KG1 (cell line): ENCODE data around the gene HHIP.

ENCODE experiments used
- DNase-seq: peaks from one replicate; lab custom pipeline; 2025; lab: John Stamatoyannopoulos, UW

The HHIP gene

DNA sequence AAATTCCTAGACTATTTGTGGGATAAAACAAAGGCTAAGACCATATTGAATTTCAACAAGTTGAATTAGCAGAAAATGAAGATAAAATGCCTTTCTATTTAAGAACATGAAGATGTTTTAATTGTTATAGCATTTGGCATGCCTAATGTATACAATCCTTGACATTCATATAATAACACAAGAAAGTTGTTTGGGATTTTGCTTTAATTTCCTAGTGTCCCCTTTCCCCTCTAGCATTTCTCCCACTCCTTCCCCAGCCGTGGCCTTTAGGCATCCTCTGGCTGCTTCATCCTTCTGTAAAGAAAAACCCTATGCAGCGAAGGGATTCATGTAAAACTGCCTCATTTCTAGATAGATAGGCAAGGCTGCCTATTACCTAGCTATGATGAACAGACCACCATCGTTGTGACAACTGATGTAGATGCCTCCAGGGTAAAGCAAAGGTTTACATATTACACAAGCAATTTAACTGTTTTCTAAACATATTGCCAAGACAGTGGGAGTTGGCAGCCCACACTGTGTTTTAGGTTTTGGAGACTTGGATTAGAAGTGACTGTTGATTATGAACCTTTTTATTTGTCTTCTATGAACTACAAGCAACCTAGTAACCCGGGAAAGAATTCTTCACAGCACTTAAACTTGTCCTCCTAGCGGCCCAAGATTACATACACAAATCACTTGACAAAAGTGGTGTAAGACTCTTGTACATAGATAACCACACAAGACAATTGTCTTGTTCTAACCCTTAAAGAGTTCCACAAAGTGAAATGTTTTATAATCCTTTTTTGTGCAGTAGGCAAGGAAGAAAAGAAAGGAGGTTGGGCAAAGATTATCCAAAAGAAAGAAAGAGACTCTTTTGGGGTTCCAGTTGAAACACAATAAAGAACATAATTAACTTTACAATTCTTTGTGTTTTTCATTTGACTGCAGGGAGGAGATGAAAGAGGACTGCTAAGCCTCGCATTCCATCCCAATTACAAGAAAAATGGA lies 59.9 kb downstream of the HHIP start:
- no peak for DNase-seq

DNA sequence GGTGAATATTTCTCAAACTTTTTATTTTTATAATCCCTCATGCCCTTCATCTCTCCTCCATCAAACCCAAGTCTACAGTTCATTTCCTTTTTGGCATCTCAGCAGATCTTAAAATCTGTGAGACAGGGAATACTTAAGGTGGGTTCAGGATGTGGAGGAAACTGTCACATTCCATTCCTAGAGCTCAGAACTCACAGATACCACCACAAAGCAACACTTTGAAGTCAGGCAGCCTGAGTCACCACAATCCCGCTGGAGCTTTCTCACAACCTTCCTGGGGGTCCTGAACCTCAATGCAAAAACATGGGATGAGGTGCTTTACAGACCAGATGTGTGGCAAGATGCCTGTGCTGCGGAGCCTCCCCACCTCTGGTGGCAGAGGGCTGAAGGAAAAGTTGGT lies 63.2 kb downstream of the HHIP start:
- no peak for DNase-seq

DNA sequence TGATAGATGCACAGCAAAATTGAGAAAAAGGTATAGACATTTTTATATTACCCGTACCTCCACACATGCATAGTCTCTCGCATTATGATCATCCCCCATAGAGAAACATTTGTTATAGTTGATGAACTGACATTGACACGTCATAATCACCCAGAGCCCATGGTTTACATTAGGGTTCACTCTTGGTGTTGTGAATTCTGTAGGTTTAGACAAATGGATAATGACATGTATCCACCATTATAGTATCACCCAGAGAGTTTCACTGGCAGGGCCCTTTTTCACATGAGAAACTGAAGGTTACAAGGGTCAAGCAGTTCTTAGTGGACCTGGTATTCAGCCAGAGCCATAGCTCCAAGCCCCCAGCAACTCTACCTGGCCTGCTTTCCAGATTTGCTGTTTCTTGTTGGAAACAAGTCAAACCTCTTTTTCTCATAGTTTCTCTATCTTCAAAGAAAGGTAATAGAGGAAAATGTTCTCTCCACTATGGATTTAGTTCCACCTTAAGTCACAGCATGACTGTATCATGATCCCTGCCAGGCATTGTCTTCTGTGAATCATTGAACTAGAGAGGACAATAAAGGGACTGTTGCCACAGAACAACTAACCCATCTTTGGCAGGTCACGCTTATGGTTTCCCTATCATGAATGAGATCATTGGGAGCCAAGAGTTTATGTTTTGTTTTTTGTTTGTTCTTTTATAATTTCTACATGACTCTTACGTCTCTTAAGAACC lies 64.0 kb downstream of the HHIP start:
- DNase-seq, result no peak

DNA sequence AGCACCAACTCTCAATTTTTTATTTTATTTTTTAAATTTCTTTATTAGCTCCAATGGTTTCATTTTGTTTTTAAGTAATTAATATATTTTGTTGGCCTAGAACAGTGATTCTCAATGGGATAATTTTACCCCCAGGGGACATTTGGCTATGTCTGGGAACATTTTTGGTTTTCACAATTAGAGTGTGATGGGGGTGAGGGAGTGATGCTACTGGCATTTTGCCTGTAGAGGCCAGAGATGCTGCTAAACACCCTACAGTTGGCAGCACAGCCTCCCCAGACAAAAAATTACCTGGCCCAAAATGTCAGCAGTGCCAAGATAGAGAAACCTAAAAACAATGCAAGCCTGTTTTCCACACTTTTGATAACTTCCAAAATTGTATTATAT lies 64.6 kb downstream of the HHIP start:
- no peak for DNase-seq

DNA sequence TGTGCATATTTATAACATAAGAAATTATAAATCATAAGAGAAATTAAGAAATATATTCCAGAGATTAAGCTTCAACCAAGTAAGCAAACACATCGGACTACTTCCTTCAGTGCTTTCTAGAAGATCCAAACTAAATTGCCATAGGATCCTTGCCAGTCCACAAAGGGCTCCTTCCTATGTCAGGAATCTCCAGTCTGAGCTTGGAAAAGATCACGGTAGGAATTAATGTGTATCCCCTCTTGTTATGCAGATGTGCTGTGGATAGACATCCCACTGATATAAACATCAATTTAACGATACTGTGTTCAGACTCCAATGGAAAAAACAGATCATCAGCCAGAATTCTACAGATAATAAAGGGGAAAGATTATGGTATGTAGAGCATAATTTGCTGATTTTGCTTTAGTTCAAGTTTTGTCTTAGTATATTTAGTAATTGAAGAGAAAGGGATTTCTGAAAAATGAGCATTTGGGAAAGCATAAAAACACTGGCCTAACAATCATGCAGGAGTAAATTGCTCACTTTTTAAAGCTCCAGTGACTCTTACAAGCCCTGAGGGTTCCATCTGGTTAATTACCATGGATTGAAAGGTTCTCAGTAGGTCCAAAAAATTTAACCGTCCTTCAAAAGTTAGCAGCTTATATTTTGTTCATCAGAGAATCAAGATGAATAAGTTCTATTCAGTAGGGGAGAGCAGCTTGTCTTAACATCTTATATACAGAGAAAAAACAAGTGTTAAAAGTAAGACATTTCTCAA lies 65.9 kb downstream of the HHIP start:
- DNase-seq, result no peak

DNA sequence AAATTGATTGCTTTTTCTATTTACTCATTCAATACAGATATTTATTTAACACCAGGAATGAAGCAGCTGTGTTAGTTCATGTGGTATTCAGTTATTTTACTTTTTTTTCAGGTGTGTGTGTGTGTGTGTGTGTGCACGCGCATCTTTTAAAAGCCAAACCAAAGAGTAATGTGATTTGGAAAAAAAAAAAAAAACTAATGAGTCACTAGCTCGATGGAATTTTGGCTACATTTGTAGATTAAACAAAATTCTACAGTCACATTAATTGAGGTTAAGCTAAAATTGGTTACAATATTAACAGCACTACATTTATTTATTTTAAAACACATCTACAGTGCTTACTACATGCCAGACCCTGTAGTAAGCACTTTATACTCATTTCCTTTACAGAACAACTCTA lies 66.8 kb downstream of the HHIP start:
- no peak for DNase-seq

DNA sequence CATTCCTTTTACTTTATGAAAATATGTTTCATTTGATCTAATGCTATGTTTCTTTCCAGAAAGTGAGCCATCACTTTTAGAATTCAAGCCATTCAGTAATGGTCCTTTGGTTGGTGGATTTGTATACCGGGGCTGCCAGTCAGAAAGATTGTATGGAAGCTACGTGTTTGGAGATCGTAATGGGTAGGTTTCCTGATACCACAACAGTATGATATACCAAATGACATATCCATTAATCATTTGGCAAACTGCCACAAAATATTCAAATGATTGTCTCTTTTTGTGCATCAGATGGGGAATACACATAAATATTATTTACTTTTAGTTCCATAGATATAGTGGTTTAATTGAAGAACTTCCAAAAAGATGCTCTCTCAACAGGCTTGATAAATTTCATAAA lies 68.2 kb downstream of the HHIP start:
- DNase-seq, result no peak

DNA sequence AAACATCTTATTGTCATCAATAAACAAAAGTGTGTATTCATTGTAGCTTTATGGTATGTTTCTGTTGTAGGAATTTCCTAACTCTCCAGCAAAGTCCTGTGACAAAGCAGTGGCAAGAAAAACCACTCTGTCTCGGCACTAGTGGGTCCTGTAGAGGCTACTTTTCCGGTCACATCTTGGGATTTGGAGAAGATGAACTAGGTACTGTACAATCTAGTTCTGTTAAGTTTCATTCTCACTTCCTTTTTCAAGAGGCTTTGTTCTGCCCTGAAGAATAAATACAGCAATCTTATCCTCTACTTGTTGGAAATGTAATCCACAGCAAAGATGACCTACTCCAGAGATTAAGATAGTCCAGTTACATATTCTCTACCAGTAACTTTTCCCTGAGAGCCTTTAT lies 69.3 kb downstream of the HHIP start:
- DNase-seq, result no peak

DNA sequence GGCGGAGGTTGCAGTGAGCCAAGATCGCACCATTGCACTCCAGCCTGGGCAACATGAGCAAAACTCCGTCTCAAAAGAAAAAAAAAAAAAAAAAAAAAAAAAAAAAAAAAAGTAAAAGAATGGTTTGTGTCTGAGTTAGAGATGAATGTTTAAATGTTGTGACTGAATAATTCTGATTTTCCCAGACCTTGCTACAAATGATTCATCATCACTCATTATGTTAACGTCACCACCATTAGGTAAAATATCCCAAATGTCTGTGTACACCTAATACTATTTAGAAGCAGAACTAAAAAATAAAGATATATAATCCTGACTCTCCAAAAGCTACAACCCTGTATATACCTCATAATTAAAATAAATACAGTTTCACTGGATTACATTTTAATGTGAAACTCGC lies 70.8 kb downstream of the HHIP start:
- DNase-seq, result no peak

DNA sequence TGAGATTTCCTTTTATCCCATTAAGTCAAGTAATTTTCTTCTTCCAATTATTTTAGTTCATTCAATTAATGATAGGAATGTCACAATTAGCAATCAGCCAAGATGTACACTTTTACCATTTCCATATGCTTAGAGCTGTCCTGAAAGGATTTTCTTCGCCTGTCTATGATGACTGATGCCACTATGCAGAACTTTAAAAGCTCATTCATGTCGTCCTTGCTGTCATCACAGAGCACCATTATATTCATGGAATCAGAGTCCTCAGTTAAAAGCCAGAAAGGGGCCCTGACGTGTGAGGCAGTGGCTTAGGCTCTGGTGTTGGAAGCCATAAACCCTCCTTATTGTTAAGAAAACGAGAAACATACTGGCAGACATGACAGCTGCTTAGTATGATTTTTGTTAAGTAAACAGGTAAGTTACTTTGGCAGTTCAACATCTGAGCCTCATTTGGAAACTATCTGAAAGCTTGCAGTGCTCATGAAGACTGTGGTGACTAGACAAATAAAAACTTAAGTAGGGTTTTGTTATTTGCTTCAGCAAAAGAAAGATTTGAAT lies 73.1 kb downstream of the HHIP start:
- DNase-seq, result no peak

DNA sequence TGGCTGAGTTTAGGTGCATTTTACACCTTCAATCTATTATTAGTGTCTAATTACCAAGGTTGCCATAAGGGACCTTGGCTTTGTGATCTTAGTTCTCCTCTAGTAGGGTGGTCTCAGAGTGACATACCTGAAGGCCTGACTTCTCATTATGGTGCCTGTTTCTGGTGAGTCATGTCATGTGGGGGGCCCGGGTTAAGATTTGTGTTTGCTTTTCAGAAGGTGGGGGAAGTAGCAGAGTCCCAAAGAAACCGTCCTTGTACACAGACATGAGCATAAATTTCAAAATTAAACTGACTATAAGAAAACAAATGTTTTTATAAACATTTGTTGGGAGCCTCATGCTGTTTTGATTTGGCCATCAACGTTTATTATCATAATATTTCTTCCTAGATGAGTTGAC lies 74.5 kb downstream of the HHIP start:
- DNase-seq, result no peak

DNA sequence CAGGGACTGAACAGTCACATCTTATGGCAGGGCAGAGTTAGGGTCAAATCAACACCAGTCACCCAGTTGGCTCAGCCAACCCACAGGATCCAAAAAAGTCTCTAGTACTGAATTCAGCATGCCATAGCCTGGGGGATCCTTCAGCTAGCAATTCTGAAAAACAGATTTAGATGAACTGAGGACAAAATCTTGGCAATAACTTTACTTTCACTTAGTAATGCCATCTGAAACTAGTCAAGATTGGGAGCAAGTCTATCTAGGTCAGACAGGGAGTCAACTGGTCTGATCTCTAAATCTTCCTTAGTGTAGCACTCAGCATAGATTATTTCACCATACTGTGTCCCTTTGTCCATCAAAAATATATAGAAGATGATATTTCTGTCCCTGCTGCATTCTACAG lies 76.0 kb downstream of the HHIP start:
- no peak for DNase-seq

DNA sequence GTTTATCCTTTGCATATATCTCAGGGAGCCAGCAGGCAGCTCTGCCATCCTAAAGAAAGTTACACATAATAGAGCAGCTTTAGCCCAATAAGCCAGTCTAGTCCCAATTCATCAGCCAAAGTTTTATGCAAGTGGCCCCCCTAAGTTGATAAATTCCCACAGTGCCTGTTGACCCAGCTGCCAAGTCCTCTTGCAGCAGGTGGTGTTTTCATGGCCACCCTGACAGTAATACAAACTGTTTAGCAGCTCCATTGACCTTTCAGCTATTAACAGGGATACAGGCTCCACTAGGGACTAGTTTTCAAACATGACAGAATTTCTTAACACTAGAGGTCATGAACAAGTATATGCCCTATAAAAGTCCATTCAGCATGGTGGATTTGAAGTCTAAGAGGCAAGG lies 77.5 kb downstream of the HHIP start:
- no peak for DNase-seq

DNA sequence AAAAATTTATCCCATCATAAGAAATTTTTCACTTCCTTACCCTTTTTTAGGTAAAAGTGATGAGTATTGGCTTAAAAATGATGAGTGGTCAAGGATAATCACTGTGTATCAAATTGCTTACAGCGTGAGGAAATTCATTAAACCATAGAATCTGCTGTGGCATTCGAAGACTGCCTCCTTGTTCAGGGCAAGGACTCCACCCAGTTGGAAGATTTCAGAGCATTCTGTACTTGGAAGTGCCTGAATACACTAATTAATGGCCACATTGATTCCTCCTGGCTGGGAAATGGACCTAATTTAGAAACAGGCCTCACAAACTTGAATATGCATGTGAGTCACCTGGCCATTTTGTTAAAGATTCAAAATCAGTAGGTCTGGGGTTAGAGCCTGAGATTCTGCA lies 83.2 kb downstream of the HHIP start:
- no peak for DNase-seq

DNA sequence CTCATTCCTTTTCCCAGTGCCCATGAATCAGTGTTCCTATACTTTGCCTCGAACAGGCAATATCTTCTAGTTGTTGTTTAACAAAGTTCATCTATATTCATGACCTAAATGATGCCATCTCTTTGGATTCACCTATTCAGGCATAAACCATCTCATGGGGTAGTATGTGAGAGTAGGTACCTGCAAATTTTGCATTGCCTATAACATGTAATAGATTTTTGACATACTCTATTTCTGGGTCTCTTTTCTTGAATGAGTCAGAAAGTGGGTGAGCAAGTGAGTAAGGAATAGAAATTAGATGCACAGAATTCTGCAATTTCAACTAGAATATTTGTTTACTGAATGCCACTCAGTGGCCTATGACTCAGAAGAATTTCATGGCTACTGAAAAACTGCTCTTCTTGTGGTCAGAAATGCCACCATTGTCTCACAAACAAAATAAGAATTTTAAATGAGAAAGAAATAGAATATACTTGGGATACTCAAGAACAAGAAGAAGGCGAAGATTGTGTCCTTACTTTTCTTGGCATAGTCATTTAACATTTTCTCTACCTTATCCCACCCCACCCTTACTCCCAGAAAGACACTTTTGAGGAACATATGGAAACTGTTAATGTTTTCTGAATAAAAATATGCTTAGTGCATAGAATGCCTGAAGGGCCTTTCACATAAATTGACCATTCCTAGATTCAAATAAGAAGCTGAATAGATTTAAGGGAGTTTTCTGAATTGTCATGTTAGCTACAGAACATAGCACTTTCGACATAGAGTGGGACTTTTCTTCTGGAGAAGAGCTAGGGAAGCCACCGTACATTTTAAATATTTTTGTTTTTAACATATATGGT lies 86.8 kb downstream of the HHIP start:
- no peak for DNase-seq

DNA sequence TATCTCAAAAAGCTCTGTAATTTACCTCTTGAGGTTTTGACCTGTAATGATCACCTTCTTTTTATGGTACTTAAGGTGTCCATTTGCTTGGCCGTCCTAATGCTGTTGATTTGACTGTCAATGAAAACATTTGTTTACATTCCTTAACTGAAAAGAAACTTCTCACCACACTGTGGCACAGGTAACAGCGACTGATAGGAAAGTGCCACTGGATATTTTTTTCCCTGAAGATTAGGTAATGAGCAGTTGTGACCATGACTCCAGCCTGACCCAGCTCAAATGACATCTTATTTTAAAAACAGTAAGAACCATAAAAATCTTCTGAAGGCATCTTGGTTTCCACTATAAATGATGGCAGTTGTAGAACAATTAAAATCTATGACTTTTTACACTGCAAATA lies 87.6 kb downstream of the HHIP start:
- DNase-seq, result no peak

DNA sequence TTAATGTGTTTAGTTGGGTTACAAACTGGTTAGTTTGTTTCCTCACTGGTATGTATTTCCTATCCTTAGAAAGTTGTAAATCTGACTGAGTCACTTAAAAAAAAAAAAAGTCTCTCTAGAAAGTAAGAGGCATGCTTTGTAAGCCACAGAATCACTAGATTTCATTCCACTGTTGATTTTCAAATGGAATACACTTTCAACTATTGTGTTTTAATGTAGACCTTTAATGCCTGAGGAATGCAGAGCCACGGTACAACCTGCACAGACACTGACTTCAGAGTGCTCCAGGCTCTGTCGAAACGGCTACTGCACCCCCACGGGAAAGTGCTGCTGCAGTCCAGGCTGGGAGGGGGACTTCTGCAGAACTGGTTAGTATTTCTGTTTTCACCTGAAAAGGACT lies 88.6 kb downstream of the HHIP start:
- DNase-seq, result no peak

DNA sequence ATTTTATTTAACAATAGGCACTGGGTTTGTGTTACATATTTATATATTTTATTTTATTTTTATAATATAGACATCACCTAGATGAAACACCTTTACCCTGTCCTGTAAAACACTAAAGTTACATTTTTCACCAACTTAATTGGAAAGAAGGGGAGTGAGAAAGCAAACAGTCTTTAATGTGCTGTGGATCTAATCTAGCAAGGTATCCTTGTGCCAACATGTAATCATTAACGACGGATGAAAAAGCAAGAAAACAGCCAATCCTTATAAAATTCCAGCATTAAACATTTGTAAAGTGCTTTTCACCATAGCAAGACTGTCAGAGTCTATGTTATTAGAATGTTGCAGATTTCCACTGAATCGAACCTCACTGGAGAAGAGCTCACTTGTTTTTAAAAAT lies 92.7 kb downstream of the HHIP start:
- DNase-seq, result no peak

DNA sequence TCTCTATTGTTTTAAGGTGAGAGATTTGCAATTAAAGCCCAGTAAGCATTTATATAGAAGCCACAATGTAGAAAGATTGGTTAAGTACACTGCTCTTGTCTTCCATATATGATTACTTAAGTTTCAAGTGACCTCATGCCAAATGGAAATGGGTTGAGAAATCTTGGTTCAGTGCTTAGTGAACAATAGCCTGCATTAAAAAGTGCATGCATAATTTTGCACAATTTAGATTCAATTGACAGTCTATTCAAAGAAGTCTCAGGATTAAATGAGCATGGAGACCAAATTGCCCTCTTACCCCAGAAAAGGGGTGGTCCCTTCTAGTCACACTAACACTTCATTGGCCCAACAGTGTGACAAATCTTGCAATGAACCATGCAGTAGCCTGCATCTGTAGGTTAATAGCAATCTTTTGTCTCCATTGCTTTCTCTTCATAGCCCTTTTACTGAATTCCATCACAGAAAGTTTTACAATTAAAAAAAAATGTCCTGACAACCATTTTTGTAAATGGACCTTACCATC lies 93.6 kb downstream of the HHIP start:
- no peak for DNase-seq

DNA sequence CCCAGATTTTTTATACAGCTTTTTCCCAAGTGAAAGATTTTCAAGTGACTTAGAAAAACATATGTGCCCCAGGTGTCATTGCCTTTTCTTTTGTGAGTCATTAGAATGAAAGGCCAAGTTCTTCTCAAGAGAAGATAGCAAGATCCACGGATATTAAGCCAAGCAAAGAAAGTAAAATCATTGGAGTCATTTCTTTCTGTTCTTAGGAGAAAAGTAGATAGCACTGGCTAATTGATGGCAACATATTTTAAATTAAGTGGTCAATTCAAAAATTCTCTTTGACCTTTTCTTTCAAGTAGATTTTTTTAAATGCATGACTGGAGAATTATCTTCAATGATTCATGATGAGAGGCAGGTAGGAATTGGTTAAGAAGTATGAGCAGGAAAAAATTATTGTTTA lies 94.4 kb downstream of the HHIP start:
- no peak for DNase-seq
